GM12892 (cell line): ENCODE results near the gene KRT31. TPM values are rescaled to one million over a fixed set of nuclear protein-coding genes. Genes with fewer than 3 reads are reported as not detected.
"Not testable (repeated sequence)": the region's sequence is repeated elsewhere in the genome, so short reads cannot be mapped to it uniquely, and the experiment has no call there.

Source experiments
- DNase-seq: peaks from one replicate; pipeline ENCODE4 v3.0.0; 2011; ENCODE audit not compliant: insufficient read length
- FAIRE-seq: peaks from 2 replicates; lab custom pipeline; 2011; peaks lifted over from hg19 to GRCh38; lab: Jason Lieb, UNC
- POLR2A ChIP-seq: IDR thresholded peaks from 2 replicates; pipeline ENCODE4 v1.6.1; 2011; ENCODE audit warnings: low read depth, low read length, control low read depth
- POLR2AphosphoS5 ChIP-seq: IDR thresholded peaks from 2 replicates; pipeline ENCODE4 v1.6.1; 2011; ENCODE audit warnings: low read depth, low read length, control low read depth
- TAF1 ChIP-seq: IDR thresholded peaks from 2 replicates; pipeline ENCODE4 v1.6.1; 2011; ENCODE audit warnings: low read depth, mild to moderate bottlenecking, control low read depth, low read length, borderline replicate concordance
- polyA plus RNA-seq: library from polyadenylated mRNA; unstranded; fragments of >200 nt; gene quantifications from one replicate; pipeline ENCODE4 v1.2.1, GENCODE V29; 2012; ENCODE audit warnings: missing spikeins, inconsistent platforms; ENCODE audit not compliant: missing spikeins

KRT31 gene
- polyA plus RNA-seq = not detected

GRCh38 chr17:41396996-41397660 is at the start of gene KRT31:
TSS of gene KRT31 (minus strand) at chr17:41397608. CDS start at chr17:41397539, 69 bp downstream.
- no peak for FAIRE-seq
- TF ChIP-seq POLR2A = no peak
- no peak for TF ChIP-seq TAF1
- no peak for TF ChIP-seq POLR2AphosphoS5
- no peak for DNase-seq

GRCh38 chr17:41446806-41447205 is 49.4 kb upstream of the KRT31 start:
- FAIRE-seq (no peak), DNase-seq (no peak)
- TF ChIP-seq TAF1 (no peak), POLR2A (no peak), POLR2AphosphoS5 (no peak)

GRCh38 chr17:41444640-41445039 is 47.2 kb upstream of the KRT31 start:
- DNase-seq (no peak), FAIRE-seq (no peak)
- TF ChIP-seq POLR2AphosphoS5 (no peak), TAF1 (no peak), POLR2A (no peak)

- DNase-seq (no peak), FAIRE-seq (no peak)
- no peak for TF ChIP-seq TAF1
- TF ChIP-seq POLR2AphosphoS5 = no peak
- no peak for TF ChIP-seq POLR2A
Observed at GRCh38 chr17:41444186-41444585, 46.8 kb upstream of the KRT31 start.

- DNase-seq (no peak), FAIRE-seq (no peak)
- no peak for TF ChIP-seq TAF1
- TF ChIP-seq POLR2AphosphoS5 = no peak
- no peak for TF ChIP-seq POLR2A
Observed at GRCh38 chr17:41442739-41443138, 45.3 kb upstream of the KRT31 start.

- no peak for TF ChIP-seq POLR2AphosphoS5
- no peak for TF ChIP-seq POLR2A
- TF ChIP-seq TAF1 = no peak
- no peak for DNase-seq
- FAIRE-seq = no peak
Observed at GRCh38 chr17:41440531-41441033, 43.2 kb upstream of the KRT31 start, which contains the start of gene KRT38. TSS of gene KRT38 (minus strand) at chr17:41440983. CDS start at chr17:41440921, 62 bp downstream.

- FAIRE-seq = no peak
- no peak for DNase-seq
- TF ChIP-seq POLR2A (no peak), POLR2AphosphoS5 (no peak), TAF1 (no peak)
Observed at GRCh38 chr17:41439375-41439774, 42.0 kb upstream of the KRT31 start.

- no peak for TF ChIP-seq POLR2AphosphoS5
- no peak for TF ChIP-seq TAF1
- TF ChIP-seq POLR2A = no peak
- FAIRE-seq (no peak), DNase-seq (no peak)
Observed at GRCh38 chr17:41437769-41438168, 40.4 kb upstream of the KRT31 start.

GRCh38 chr17:41437254-41437653 is 39.8 kb upstream of the KRT31 start:
- DNase-seq (no peak), FAIRE-seq (no peak)
- no peak for TF ChIP-seq POLR2AphosphoS5
- no peak for TF ChIP-seq POLR2A
- no peak for TF ChIP-seq TAF1

GRCh38 chr17:41434415-41434814 is 37.0 kb upstream of the KRT31 start:
- no peak for DNase-seq
- no peak for FAIRE-seq

GRCh38 chr17:41434005-41434404 is 36.6 kb upstream of the KRT31 start:
- no peak for TF ChIP-seq POLR2A
- TF ChIP-seq POLR2AphosphoS5 = no peak
- TF ChIP-seq TAF1 = no peak
- no peak for FAIRE-seq
- no peak for DNase-seq

More at GRCh38 chr17:41434415-41434814, 37.0 kb upstream of the KRT31 start:
- TF ChIP-seq TAF1 (no peak), POLR2A (no peak), POLR2AphosphoS5 (no peak)

GRCh38 chr17:41433586-41433985 is 36.2 kb upstream of the KRT31 start:
- FAIRE-seq (no peak), DNase-seq (no peak)

GRCh38 chr17:41430376-41430775 is 33.0 kb upstream of the KRT31 start:
- not testable (repeated sequence) for DNase-seq, FAIRE-seq

More at GRCh38 chr17:41433586-41433985, 36.2 kb upstream of the KRT31 start:
- no peak for TF ChIP-seq POLR2AphosphoS5
- TF ChIP-seq TAF1 = no peak
- no peak for TF ChIP-seq POLR2A
